ENCODE data around the gene ODF2.

The ODF2 gene

DNA sequence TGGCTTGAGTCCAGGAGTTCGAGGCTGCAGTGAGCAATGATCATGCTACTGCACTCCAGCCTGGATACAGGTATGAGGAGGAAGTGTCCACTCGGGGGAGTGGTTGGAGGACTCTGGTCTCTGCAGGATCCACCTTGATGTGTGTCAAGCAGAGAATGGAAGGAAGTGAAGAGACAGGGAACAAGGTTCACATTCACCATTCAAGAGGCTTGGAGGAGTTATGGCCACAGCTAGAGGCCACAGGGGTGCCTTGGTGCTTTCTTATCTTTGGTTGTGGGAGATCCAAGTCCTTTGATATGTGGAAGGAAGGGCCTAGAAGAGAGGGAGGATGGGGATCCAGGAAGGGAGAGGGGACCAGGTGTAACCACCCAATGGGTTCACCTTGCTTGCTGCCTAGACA, 40.5 kb upstream of the ODF2 start:
- ATAC-seq: no peak
- TF ChIP-seq CREB5 (CRISPR knock-in tag; IDR thresholded peaks at IDR 0.05; ENCODE audit: low read depth) (no peak), RARB (CRISPR knock-in tag; IDR thresholded peaks at IDR 0.05) (no peak), ZNF565 (CRISPR knock-in tag; conservative IDR thresholded peaks at IDR 0.05; ENCODE audit: low read depth) (no peak), ZFP30 (CRISPR knock-in tag; IDR thresholded peaks at IDR 0.05) (no peak), TCF4 (CRISPR knock-in tag; IDR thresholded peaks at IDR 0.05; ENCODE audit: borderline replicate concordance) (no peak), ESRRG (CRISPR knock-in tag; IDR thresholded peaks at IDR 0.05) (no peak), ZNF70 (CRISPR knock-in tag; IDR thresholded peaks at IDR 0.05) (no peak), PPARA (CRISPR knock-in tag; IDR thresholded peaks at IDR 0.05; ENCODE audit: borderline replicate concordance) (no peak), ISL1 (CRISPR knock-in tag; IDR thresholded peaks at IDR 0.05) (no peak), CSDC2 (CRISPR knock-in tag; IDR thresholded peaks at IDR 0.05) (no peak), ZNF8 (CRISPR knock-in tag; IDR thresholded peaks at IDR 0.05) (no peak), ZC3H10 (CRISPR knock-in tag; IDR thresholded peaks at IDR 0.05) (no peak)
- TF ChIP-seq, protein P1, sequence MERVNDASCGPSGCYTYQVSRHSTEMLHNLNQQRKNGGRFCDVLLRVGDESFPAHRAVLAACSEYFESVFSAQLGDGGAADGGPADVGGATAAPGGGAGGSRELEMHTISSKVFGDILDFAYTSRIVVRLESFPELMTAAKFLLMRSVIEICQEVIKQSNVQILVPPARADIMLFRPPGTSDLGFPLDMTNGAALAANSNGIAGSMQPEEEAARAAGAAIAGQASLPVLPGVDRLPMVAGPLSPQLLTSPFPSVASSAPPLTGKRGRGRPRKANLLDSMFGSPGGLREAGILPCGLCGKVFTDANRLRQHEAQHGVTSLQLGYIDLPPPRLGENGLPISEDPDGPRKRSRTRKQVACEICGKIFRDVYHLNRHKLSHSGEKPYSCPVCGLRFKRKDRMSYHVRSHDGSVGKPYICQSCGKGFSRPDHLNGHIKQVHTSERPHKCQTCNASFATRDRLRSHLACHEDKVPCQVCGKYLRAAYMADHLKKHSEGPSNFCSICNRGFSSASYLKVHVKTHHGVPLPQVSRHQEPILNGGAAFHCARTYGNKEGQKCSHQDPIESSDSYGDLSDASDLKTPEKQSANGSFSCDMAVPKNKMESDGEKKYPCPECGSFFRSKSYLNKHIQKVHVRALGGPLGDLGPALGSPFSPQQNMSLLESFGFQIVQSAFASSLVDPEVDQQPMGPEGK (CRISPR knock-in tag; IDR thresholded peaks at IDR 0.05; ENCODE audit: borderline replicate concordance): no peak
- TF ChIP-seq, protein P2, sequence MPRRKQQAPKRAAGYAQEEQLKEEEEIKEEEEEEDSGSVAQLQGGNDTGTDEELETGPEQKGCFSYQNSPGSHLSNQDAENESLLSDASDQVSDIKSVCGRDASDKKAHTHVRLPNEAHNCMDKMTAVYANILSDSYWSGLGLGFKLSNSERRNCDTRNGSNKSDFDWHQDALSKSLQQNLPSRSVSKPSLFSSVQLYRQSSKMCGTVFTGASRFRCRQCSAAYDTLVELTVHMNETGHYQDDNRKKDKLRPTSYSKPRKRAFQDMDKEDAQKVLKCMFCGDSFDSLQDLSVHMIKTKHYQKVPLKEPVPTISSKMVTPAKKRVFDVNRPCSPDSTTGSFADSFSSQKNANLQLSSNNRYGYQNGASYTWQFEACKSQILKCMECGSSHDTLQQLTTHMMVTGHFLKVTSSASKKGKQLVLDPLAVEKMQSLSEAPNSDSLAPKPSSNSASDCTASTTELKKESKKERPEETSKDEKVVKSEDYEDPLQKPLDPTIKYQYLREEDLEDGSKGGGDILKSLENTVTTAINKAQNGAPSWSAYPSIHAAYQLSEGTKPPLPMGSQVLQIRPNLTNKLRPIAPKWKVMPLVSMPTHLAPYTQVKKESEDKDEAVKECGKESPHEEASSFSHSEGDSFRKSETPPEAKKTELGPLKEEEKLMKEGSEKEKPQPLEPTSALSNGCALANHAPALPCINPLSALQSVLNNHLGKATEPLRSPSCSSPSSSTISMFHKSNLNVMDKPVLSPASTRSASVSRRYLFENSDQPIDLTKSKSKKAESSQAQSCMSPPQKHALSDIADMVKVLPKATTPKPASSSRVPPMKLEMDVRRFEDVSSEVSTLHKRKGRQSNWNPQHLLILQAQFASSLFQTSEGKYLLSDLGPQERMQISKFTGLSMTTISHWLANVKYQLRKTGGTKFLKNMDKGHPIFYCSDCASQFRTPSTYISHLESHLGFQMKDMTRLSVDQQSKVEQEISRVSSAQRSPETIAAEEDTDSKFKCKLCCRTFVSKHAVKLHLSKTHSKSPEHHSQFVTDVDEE (CRISPR knock-in tag; IDR thresholded peaks at IDR 0.05): no peak

DNA sequence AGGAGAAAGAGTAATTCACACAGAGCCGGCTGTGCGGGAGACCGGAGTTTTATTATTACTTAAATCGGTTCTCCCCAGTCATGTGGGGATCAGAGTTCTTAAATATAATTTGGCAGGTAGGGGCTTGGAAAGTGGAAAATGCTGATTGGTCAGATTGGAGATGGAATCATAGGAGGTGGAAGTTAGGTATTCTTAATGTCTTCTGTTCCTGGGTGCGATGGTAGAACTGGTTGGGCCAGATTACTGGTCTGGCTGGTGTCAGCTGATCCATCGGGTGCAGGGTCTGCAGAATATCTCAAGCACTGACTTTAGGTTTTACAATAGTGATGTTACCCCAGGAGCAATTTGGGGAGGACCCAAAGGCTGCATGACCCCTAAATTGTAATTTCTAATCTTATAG, 39.8 kb upstream of the ODF2 start:
- no peak for ATAC-seq
- TF ChIP-seq TOX (CRISPR knock-in tag; IDR thresholded peaks at IDR 0.05; ENCODE audit: borderline replicate concordance): no peak
- no peak for TF ChIP-seq ARNTL (CRISPR knock-in tag; IDR thresholded peaks at IDR 0.05; ENCODE audit: borderline replicate concordance, low read depth)
- TF ChIP-seq ESRRG (CRISPR knock-in tag; IDR thresholded peaks at IDR 0.05): no peak
- TF ChIP-seq, protein P3, sequence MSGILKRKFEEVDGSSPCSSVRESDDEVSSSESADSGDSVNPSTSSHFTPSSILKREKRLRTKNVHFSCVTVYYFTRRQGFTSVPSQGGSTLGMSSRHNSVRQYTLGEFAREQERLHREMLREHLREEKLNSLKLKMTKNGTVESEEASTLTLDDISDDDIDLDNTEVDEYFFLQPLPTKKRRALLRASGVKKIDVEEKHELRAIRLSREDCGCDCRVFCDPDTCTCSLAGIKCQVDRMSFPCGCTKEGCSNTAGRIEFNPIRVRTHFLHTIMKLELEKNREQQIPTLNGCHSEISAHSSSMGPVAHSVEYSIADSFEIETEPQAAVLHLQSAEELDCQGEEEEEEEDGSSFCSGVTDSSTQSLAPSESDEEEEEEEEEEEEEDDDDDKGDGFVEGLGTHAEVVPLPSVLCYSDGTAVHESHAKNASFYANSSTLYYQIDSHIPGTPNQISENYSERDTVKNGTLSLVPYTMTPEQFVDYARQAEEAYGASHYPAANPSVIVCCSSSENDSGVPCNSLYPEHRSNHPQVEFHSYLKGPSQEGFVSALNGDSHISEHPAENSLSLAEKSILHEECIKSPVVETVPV (CRISPR knock-in tag; IDR thresholded peaks at IDR 0.05): no peak
- no peak for TF ChIP-seq ISL1 (CRISPR knock-in tag; IDR thresholded peaks at IDR 0.05)
- TF ChIP-seq GLIS3 (CRISPR knock-in tag; IDR thresholded peaks at IDR 0.05): no peak
- TF ChIP-seq ZNF70 (CRISPR knock-in tag; IDR thresholded peaks at IDR 0.05): no peak
- TF ChIP-seq, protein P4, sequence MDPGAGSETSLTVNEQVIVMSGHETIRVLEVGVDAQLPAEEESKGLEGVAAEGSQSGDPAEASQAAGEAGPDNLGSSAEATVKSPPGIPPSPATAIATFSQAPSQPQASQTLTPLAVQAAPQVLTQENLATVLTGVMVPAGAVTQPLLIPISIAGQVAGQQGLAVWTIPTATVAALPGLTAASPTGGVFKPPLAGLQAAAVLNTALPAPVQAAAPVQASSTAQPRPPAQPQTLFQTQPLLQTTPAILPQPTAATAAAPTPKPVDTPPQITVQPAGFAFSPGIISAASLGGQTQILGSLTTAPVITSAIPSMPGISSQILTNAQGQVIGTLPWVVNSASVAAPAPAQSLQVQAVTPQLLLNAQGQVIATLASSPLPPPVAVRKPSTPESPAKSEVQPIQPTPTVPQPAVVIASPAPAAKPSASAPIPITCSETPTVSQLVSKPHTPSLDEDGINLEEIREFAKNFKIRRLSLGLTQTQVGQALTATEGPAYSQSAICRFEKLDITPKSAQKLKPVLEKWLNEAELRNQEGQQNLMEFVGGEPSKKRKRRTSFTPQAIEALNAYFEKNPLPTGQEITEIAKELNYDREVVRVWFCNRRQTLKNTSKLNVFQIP (CRISPR knock-in tag; IDR thresholded peaks at IDR 0.05; ENCODE audit: borderline replicate concordance, low read depth): no peak
- TF ChIP-seq ZC3H10 (CRISPR knock-in tag; IDR thresholded peaks at IDR 0.05): no peak
- no peak for TF ChIP-seq TCF4 (CRISPR knock-in tag; IDR thresholded peaks at IDR 0.05; ENCODE audit: borderline replicate concordance)
- no peak for TF ChIP-seq PPARA (CRISPR knock-in tag; IDR thresholded peaks at IDR 0.05; ENCODE audit: borderline replicate concordance)
- TF ChIP-seq CSDC2 (CRISPR knock-in tag; IDR thresholded peaks at IDR 0.05): no peak
- TF ChIP-seq ZFP30 (CRISPR knock-in tag; IDR thresholded peaks at IDR 0.05): no peak

GRCh38 chr9:128416432-128417019, 39.3 kb upstream of the ODF2 start:
- TF ChIP-seq ZFP30 (CRISPR knock-in tag; IDR thresholded peaks at IDR 0.05): no peak
- no peak for TF ChIP-seq ZFP3 (CRISPR knock-in tag; IDR thresholded peaks at IDR 0.05)
- TF ChIP-seq BACH2 (CRISPR knock-in tag; IDR thresholded peaks at IDR 0.05; ENCODE audit: borderline replicate concordance): no peak
- TF ChIP-seq ARNTL (CRISPR knock-in tag; IDR thresholded peaks at IDR 0.05; ENCODE audit: borderline replicate concordance, low read depth): no peak
- no peak for TF ChIP-seq ESRRG (CRISPR knock-in tag; IDR thresholded peaks at IDR 0.05)
- TF ChIP-seq CSDC2 (CRISPR knock-in tag; IDR thresholded peaks at IDR 0.05): no peak
- TF ChIP-seq ZNF565 (CRISPR knock-in tag; conservative IDR thresholded peaks at IDR 0.05; ENCODE audit: low read depth): no peak
- TF ChIP-seq RARB (CRISPR knock-in tag; IDR thresholded peaks at IDR 0.05): no peak
- TF ChIP-seq OSR1 (CRISPR knock-in tag; IDR thresholded peaks at IDR 0.05): no peak
- TF ChIP-seq ZNF8 (CRISPR knock-in tag; IDR thresholded peaks at IDR 0.05): no peak
- no peak for TF ChIP-seq TOX (CRISPR knock-in tag; IDR thresholded peaks at IDR 0.05; ENCODE audit: borderline replicate concordance)
- TF ChIP-seq ZC3H10 (CRISPR knock-in tag; IDR thresholded peaks at IDR 0.05): no peak
- TF ChIP-seq SNAI2 (CRISPR knock-in tag; IDR thresholded peaks at IDR 0.05): no peak
- no peak for TF ChIP-seq TCF4 (CRISPR knock-in tag; IDR thresholded peaks at IDR 0.05; ENCODE audit: borderline replicate concordance)
- no peak for TF ChIP-seq GLIS3 (CRISPR knock-in tag; IDR thresholded peaks at IDR 0.05)
- TF ChIP-seq ISL1 (CRISPR knock-in tag; IDR thresholded peaks at IDR 0.05): no peak
- ATAC-seq: no peak
